OCI-LY7 (cell line): ENCODE data around the gene ECD. TPM values are rescaled to one million over a fixed set of nuclear protein-coding genes. Genes with fewer than 3 reads are reported as not detected.
A peak's percentile ranks its signal among the peaks of the same experiment; 100 is the strongest.
"Not testable (repeated sequence)": the region's sequence is repeated elsewhere in the genome, so short reads cannot be mapped to it uniquely, and the experiment has no call there.

Experiments
- BruUV-seq: library from RNA; stranded (reverse); fragments of 400-500 nt; replicated peaks from 2 replicates; lab custom pipeline; 2021; lab: Mats Ljungman, UMichigan
- CTCF ChIA-PET: fragments of 300-600 bp; sonication (Branson Sonifier 250); formaldehyde crosslinking; loops from one replicate; lab custom pipeline; 2022; ENCODE audit warnings: antibody characterized with exemption; ENCODE audit not compliant: unreplicated experiment; lab: Charles Lee
- POLR2A ChIA-PET: fragments of 300-600 bp; sonication (Branson Sonifier 250); formaldehyde crosslinking; loops from one replicate; lab custom pipeline; 2022; ENCODE audit warnings: antibody characterized with exemption; lab: Charles Lee
- DNase-seq: peaks from one replicate; pipeline ENCODE4 v3.0.0-alpha.2; 2015; ENCODE audit warnings: low spot score
- H2AFZ ChIP-seq: fragments of 200-600 bp; sonication (generic), shearing (Covaris generic); 2 replicates; pipeline ENCODE4 v1.6.1; 2014; ENCODE audit warnings: mild to moderate bottlenecking, antibody characterized with exemption, low read length, moderate library complexity
- H3K27ac ChIP-seq: fragments of 200-600 bp; sonication (generic); 2 replicates; pipeline ENCODE4 v1.5.1; 2014; ENCODE audit warnings: mixed run types, low read depth, mild to moderate bottlenecking, moderate library complexity, low read length, inconsistent platforms; ENCODE audit not compliant: poor library complexity, severe bottlenecking
- H3K36me3 ChIP-seq: fragments of 200-600 bp; sonication (generic); 2 replicates; pipeline ENCODE4 v1.6.1; 2014; ENCODE audit warnings: mild to moderate bottlenecking, antibody characterized with exemption, low read length, moderate library complexity, mixed read lengths; ENCODE audit not compliant: insufficient read depth
- H3K4me1 ChIP-seq: fragments of 200-600 bp; sonication (generic); 2 replicates; pipeline ENCODE4 v1.5.1; 2014; ENCODE audit warnings: mild to moderate bottlenecking, low read length; ENCODE audit not compliant: insufficient read depth, poor library complexity, severe bottlenecking
- H3K4me2 ChIP-seq: fragments of 200-600 bp; sonication (generic); 2 replicates; pipeline ENCODE4 v1.6.1; 2014; ENCODE audit warnings: mild to moderate bottlenecking, low read length
- H3K4me3 ChIP-seq: fragments of 200-600 bp; sonication (generic); 2 replicates; pipeline ENCODE4 v1.5.1; 2014; ENCODE audit warnings: mild to moderate bottlenecking, low read depth, low read length; ENCODE audit not compliant: poor library complexity, severe bottlenecking
- H3K79me2 ChIP-seq: fragments of 200-600 bp; sonication (generic); 2 replicates; pipeline ENCODE4 v1.6.1; 2016; ENCODE audit warnings: low read depth, mild to moderate bottlenecking, low read length, moderate library complexity, mixed read lengths; ENCODE audit not compliant: insufficient read depth
- H3K9me2 ChIP-seq: fragments of 200-600 bp; sonication (generic); 2 replicates; pipeline ENCODE4 v1.6.1; 2016; ENCODE audit warnings: mild to moderate bottlenecking, low read length, mixed read lengths; ENCODE audit not compliant: insufficient read depth
- H3K9me3 ChIP-seq: fragments of 200-600 bp; sonication (generic); 2 replicates; pipeline ENCODE4 v1.6.1; 2014; ENCODE audit warnings: mild to moderate bottlenecking, mixed run types, low read length, mixed read lengths
- H4K20me1 ChIP-seq: fragments of 200-600 bp; sonication (generic); 2 replicates; pipeline ENCODE4 v1.6.1; 2014; ENCODE audit warnings: mild to moderate bottlenecking, antibody characterized with exemption, low read length, moderate library complexity, mixed read lengths; ENCODE audit not compliant: insufficient read depth
- EZH2phosphoT487 ChIP-seq: fragments of 200-600 bp; sonication (generic); IDR thresholded peaks from 2 replicates; pipeline ENCODE4 v1.6.1; 2018; ENCODE audit warnings: low read depth, borderline replicate concordance, mild to moderate bottlenecking, mixed run types, antibody characterized with exemption, low read length, moderate library complexity, mixed read lengths
- intact Hi-C: fragments of 100-400 bp; cut with micrococcal nuclease; formaldehyde crosslinking; loops from one replicate; pipeline ENCODE4 v1.10.0; 2022; ENCODE audit not compliant: unreplicated experiment
- total RNA-seq, 2 experiments: library from RNA; depleted of rRNA in 1 of 2; stranded (reverse); fragments of >200 nt in 1 of 2; shearing (Covaris generic) in 1 of 2; gene quantifications; 2 replicates each; pipeline ENCODE4 v1.2.3, GENCODE V29; 2014 to 2022
- TF ChIP-seq, protein P1 (sequence below): fragments of 200-600 bp; sonication (generic); conservative IDR thresholded peaks from 2 replicates; pipeline ENCODE4 v1.5.1; 2014; ENCODE audit warnings: mild to moderate bottlenecking, antibody characterized with exemption, low read length, moderate library complexity, mixed read lengths

Gene ECD
- total RNA-seq, 2 experiments from 2014 or later: 24.6 to 26.0 TPM

- CTCF ChIA-PET: no interaction called here
- intact Hi-C loops: no loop called here
Observed at GRCh38 chr10:73113551-73113950, 54.3 kb downstream of the ECD start.

GRCh38 chr10:73112032-73112431, 55.8 kb downstream of the ECD start:
- H3K9me2 ChIP-seq, CTCF ChIA-PET, H3K4me2 ChIP-seq, H3K9me3 ChIP-seq, H3K4me1 ChIP-seq, H4K20me1 ChIP-seq, H3K4me3 ChIP-seq, H2AFZ ChIP-seq, H3K79me2 ChIP-seq, BruUV-seq, H3K27ac ChIP-seq, DNase-seq, intact Hi-C loops: not testable (repeated sequence)
- H3K36me3 ChIP-seq: peaks cover 47% of the 10 kb centered on the region
- POLR2A ChIA-PET: interaction anchor here (0.9 kb wide), 1 partner anchor 11 kb away, joined by 4 read pairs; no protein-coding TSS in a partner anchor

More at GRCh38 chr10:73113551-73113950, 54.3 kb downstream of the ECD start:
- Histone ChIP-seq H3K9me2 (no peaks in the 10 kb centered on the region), H3K4me2 (no peak overlapping the region), H3K4me3 (no peak overlapping the region), H3K36me3 (peaks cover 34% of the 10 kb centered on the region), H3K4me1 (no peaks in the 10 kb centered on the region), H4K20me1 (no peaks in the 10 kb centered on the region), H3K9me3 (peaks cover 10% of the 10 kb centered on the region; the same call in 1 of the 2 replicates), H3K79me2 (no peaks in the 10 kb centered on the region), H2AFZ (no peak overlapping the region), H3K27ac (no peak overlapping the region)
- no peak for DNase-seq
- POLR2A ChIA-PET: no interaction called here
- BruUV-seq: TSS peak; percentile 30
- no peak for TF ChIP-seq EZH2phosphoT487
- TF ChIP-seq, protein P1, sequence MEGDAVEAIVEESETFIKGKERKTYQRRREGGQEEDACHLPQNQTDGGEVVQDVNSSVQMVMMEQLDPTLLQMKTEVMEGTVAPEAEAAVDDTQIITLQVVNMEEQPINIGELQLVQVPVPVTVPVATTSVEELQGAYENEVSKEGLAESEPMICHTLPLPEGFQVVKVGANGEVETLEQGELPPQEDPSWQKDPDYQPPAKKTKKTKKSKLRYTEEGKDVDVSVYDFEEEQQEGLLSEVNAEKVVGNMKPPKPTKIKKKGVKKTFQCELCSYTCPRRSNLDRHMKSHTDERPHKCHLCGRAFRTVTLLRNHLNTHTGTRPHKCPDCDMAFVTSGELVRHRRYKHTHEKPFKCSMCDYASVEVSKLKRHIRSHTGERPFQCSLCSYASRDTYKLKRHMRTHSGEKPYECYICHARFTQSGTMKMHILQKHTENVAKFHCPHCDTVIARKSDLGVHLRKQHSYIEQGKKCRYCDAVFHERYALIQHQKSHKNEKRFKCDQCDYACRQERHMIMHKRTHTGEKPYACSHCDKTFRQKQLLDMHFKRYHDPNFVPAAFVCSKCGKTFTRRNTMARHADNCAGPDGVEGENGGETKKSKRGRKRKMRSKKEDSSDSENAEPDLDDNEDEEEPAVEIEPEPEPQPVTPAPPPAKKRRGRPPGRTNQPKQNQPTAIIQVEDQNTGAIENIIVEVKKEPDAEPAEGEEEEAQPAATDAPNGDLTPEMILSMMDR: no peak

DNA sequence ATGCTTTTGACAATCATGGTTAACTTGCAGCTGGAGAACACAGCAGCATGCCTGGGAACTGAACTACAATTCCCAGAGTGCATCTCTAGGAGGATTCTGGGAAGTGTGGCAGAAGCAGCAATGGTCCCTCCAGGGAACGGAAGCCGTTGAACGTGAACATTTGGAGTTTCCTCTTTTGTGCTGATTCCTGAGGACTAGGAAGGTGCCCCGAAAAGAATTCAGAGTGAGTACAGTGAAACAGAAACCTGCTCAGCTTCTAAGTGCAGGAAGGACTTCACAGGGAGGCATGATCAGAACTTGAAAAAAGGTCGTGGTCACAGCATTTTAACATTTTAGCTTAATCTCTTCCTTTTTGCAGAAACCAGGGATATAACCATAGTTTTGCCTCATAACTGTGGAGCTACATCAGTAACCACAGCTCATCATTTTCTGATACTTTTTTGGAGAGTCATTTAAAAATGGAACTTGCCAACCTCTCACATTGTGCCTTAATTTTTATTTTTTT, 57.4 kb downstream of the ECD start, which contains the start of gene NUDT13:
Gene NUDT13 (plus strand): TSS at position 111 of the 505 bp plus-strand sequence. CDS start 3,911 bp downstream, outside the sequence.
- TF ChIP-seq EZH2phosphoT487: no peak
- TF ChIP-seq, protein P1: no peak
- BruUV-seq: no TSS peak
- POLR2A ChIA-PET: interaction anchor here (0.6 to 1.6 kb wide), 7 partner anchors 8 to 82 kb away, joined by 3 to 5 read pairs (median 3); partner anchors contain the start of gene P4HA1

GRCh38 chr10:73109248-73109652, 58.6 kb downstream of the ECD start:
- H4K20me1 ChIP-seq, CTCF ChIA-PET, intact Hi-C loops, H3K9me2 ChIP-seq, H3K27ac ChIP-seq, H2AFZ ChIP-seq, H3K79me2 ChIP-seq, BruUV-seq, H3K4me1 ChIP-seq, DNase-seq, H3K4me3 ChIP-seq, H3K9me3 ChIP-seq, H3K4me2 ChIP-seq: not testable (repeated sequence)
- POLR2A ChIA-PET: interaction anchor here (0.6 to 1.6 kb wide), 2 partner anchors 22 to 83 kb away, joined by 3 read pairs; no protein-coding TSS in a partner anchor
- H3K36me3 ChIP-seq: peaks cover 45% of the 10 kb centered on the region

More for the DNA sequence above, 57.4 kb downstream of the ECD start, which contains the start of gene NUDT13:
- intact Hi-C loops: no loop called here
- H3K4me2 ChIP-seq: peak within 1 kb of the TSS; percentile 37; the same call in 1 of the 2 replicates
- H3K27ac ChIP-seq: no peak within 1 kb of the TSS
- no peaks in the 10 kb centered on the region for H3K9me2 ChIP-seq
- DNase-seq: no peak
- H3K79me2 ChIP-seq: no peaks in the 10 kb centered on the region
- no peak within 1 kb of the TSS for H2AFZ ChIP-seq
- no peaks in the 10 kb centered on the region for H4K20me1 ChIP-seq
- CTCF ChIA-PET: no interaction called here
- H3K4me3 ChIP-seq: no peak within 1 kb of the TSS
- H3K36me3 ChIP-seq: peaks cover 45% of the 10 kb centered on the region
- peaks cover 10% of the 10 kb centered on the region; the same call in 1 of the 2 replicates for H3K9me3 ChIP-seq
- no peaks in the 10 kb centered on the region for H3K4me1 ChIP-seq
